Measurements from ENCODE around the gene SYT2. TPM values are rescaled to one million over a fixed set of nuclear protein-coding genes. Genes with fewer than 3 reads are reported as not detected.
"Not testable (repeated sequence)": the region's sequence is repeated elsewhere in the genome, so short reads cannot be mapped to it uniquely, and the experiment has no call there.

Gene SYT2
- total and polyA plus RNA-seq, 9 of the 15 experiments (the other 6 are each of a cell fraction or from before 2014, with no cell fraction given): not detected

- POLR2A ChIA-PET: interaction anchor here (1.0 to 2.4 kb wide), 2 partner anchors 8 to 134 kb away, joined by 3 to 7 read pairs; no protein-coding TSS in a partner anchor
- peaks cover 14% of the 10 kb centered on the region; the same call in 1 of the 3 replicates for H3K36me3 ChIP-seq (ENCODE audit: control insufficient read depth, insufficient read depth, low read length)
- H3K9ac ChIP-seq (ENCODE audit: insufficient read depth in 1 of 2, low read depth in 2 of 2, low read length in 2 of 2); DNase-seq (ENCODE audit: extremely low read depth in 1 of 4, low spot score in 3 of 4); FAIRE-seq; H3K4me2 ChIP-seq (ENCODE audit: insufficient read depth, low read length); H3K79me2 ChIP-seq (ENCODE audit: control insufficient read depth, insufficient read depth, low read length); H3K27me3 ChIP-seq (ENCODE audit: control insufficient read depth in 2 of 2, insufficient read depth in 2 of 2, low read length in 2 of 2); in situ Hi-C loops (cut with MboI); H3K9me1 ChIP-seq (ENCODE audit: control insufficient read depth, insufficient read depth, low read length); BruUV-seq (replicated peaks); H3K9me3 ChIP-seq (replicated peaks; ENCODE audit: control insufficient read depth, insufficient read depth, low read depth, low read length); intact Hi-C loops (cut with micrococcal nuclease); CTCF ChIA-PET (ENCODE audit: low intra/inter-chr PET ratio); H4K20me1 ChIP-seq (replicated peaks; ENCODE audit: control insufficient read depth, insufficient read depth, low read length); H3K27ac ChIP-seq (ENCODE audit: extremely low read depth, low read depth, low read length); ATAC-seq; H3K4me3 ChIP-seq; H2AFZ ChIP-seq (ENCODE audit: low read depth, low read length); TF ChIP-seq REST (CRISPR knock-in tag; IDR thresholded peaks at IDR 0.05; ENCODE audit: low read depth): not testable (repeated sequence)
- peak; percentile 38 for TF ChIP-seq REST (IDR thresholded peaks at IDR 0.05; ENCODE audit: borderline replicate concordance)
- peaks cover 6 to 27% of the 10 kb centered on the region in 2 experiments; a peak in 4 of 5 replicates for H3K4me1 ChIP-seq (replicated peaks in 1 of 2; ENCODE audit: control insufficient read depth in 2 of 2, insufficient read depth in 2 of 2, low read length in 2 of 2)
- 93% methylated on average over 5 of the region's 5 CpGs for WGBS (ENCODE audit: insufficient coverage, low coverage, missing lambda C conversion rate)
Observed at GRCh38 chr1:202582350-202582749, 127.9 kb downstream of the SYT2 start.
